ENCODE results near the gene H3-3A. TPM values are rescaled to one million over a fixed set of nuclear protein-coding genes. Genes with fewer than 3 reads are reported as not detected.

Gene H3-3A
- total and polyA plus RNA-seq, 2 experiments from 2014 or later: 913 to 2,407 TPM

DNA sequence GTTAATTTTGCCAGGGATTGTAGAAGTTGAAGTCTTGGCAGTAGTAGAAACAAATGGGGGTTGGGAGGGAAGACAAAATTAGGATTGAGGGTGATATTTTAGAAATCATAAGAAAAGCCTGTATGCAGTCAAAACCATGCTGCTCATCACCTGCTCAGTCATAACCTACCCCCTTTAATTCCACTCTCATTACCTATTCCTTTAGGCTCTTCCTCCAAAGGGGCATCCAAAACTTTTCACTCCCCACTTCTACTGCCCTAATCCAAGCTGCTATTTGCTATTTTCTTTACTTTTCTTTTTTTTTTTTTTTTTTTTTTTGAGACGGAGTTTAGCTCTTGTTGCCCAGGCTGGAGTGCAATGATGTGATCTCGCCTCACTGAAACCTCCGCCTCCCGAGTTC is 11.5 kb downstream of the H3-3A start:
- H3K4me1 Mint-ChIP-seq: peaks cover 4% of the 10 kb centered on the region; the same call in 2 of the 3 replicates
- no peak overlapping the region for H3K4me3 Mint-ChIP-seq
- H3K36me3 Mint-ChIP-seq (ENCODE audit: low read depth): peaks cover 53% of the 10 kb centered on the region

More for the DNA sequence above, 11.5 kb downstream of the H3-3A start:
- no peaks in the 10 kb centered on the region for H3K9me3 Mint-ChIP-seq
- H3K9me2 ChIP-seq (ENCODE audit: insufficient read depth): no peaks in the 10 kb centered on the region
- ATAC-seq: peak; percentile 13; the same call in 1 of the 3 replicates
- no peak overlapping the region for H3K4me3 ChIP-seq
- TF ChIP-seq, protein P1, sequence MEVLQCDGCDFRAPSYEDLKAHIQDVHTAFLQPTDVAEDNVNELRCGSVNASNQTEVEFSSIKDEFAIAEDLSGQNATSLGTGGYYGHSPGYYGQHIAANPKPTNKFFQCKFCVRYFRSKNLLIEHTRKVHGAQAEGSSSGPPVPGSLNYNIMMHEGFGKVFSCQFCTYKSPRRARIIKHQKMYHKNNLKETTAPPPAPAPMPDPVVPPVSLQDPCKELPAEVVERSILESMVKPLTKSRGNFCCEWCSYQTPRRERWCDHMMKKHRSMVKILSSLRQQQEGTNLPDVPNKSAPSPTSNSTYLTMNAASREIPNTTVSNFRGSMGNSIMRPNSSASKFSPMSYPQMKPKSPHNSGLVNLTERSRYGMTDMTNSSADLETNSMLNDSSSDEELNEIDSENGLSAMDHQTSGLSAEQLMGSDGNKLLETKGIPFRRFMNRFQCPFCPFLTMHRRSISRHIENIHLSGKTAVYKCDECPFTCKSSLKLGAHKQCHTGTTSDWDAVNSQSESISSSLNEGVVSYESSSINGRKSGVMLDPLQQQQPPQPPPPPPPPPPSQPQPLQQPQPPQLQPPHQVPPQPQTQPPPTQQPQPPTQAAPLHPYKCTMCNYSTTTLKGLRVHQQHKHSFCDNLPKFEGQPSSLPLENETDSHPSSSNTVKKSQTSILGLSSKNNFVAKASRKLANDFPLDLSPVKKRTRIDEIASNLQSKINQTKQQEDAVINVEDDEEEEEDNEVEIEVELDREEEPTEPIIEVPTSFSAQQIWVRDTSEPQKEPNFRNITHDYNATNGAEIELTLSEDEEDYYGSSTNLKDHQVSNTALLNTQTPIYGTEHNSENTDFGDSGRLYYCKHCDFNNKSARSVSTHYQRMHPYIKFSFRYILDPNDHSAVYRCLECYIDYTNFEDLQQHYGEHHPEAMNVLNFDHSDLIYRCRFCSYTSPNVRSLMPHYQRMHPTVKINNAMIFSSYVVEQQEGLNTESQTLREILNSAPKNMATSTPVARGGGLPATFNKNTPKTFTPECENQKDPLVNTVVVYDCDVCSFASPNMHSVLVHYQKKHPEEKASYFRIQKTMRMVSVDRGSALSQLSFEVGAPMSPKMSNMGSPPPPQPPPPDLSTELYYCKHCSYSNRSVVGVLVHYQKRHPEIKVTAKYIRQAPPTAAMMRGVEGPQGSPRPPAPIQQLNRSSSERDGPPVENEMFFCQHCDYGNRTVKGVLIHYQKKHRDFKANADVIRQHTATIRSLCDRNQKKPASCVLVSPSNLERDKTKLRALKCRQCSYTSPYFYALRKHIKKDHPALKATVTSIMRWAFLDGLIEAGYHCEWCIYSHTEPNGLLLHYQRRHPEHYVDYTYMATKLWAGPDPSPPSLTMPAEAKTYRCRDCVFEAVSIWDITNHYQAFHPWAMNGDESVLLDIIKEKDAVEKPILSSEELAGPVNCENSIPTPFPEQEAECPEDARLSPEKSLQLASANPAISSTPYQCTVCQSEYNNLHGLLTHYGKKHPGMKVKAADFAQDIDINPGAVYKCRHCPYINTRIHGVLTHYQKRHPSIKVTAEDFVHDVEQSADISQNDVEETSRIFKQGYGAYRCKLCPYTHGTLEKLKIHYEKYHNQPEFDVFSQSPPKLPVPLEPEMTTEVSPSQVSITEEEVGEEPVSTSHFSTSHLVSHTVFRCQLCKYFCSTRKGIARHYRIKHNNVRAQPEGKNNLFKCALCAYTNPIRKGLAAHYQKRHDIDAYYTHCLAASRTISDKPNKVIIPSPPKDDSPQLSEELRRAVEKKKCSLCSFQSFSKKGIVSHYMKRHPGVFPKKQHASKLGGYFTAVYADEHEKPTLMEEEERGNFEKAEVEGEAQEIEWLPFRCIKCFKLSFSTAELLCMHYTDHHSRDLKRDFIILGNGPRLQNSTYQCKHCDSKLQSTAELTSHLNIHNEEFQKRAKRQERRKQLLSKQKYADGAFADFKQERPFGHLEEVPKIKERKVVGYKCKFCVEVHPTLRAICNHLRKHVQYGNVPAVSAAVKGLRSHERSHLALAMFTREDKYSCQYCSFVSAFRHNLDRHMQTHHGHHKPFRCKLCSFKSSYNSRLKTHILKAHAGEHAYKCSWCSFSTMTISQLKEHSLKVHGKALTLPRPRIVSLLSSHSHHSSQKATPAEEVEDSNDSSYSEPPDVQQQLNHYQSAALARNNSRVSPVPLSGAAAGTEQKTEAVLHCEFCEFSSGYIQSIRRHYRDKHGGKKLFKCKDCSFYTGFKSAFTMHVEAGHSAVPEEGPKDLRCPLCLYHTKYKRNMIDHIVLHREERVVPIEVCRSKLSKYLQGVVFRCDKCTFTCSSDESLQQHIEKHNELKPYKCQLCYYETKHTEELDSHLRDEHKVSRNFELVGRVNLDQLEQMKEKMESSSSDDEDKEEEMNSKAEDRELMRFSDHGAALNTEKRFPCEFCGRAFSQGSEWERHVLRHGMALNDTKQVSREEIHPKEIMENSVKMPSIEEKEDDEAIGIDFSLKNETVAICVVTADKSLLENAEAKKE (CRISPR knock-in tag; IDR thresholded peaks at IDR 0.05): no peak
- no peak for TF ChIP-seq STAT1 (IDR thresholded peaks at IDR 0.05; ENCODE audit: unreplicated experiment)
- TF ChIP-seq ZNF114 (CRISPR knock-in tag; IDR thresholded peaks at IDR 0.05): no peak
- TF ChIP-seq CREB1 (CRISPR knock-in tag; IDR thresholded peaks at IDR 0.05; ENCODE audit: low read depth): no peak
- no peak for TF ChIP-seq EZH2phosphoT487 (IDR thresholded peaks at IDR 0.05; ENCODE audit: unreplicated experiment)
- TF ChIP-seq, protein P2, sequence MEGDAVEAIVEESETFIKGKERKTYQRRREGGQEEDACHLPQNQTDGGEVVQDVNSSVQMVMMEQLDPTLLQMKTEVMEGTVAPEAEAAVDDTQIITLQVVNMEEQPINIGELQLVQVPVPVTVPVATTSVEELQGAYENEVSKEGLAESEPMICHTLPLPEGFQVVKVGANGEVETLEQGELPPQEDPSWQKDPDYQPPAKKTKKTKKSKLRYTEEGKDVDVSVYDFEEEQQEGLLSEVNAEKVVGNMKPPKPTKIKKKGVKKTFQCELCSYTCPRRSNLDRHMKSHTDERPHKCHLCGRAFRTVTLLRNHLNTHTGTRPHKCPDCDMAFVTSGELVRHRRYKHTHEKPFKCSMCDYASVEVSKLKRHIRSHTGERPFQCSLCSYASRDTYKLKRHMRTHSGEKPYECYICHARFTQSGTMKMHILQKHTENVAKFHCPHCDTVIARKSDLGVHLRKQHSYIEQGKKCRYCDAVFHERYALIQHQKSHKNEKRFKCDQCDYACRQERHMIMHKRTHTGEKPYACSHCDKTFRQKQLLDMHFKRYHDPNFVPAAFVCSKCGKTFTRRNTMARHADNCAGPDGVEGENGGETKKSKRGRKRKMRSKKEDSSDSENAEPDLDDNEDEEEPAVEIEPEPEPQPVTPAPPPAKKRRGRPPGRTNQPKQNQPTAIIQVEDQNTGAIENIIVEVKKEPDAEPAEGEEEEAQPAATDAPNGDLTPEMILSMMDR (conservative IDR thresholded peaks at IDR 0.05; ENCODE audit: low read depth in 2 of 2): no peak
- TF ChIP-seq POLR2AphosphoS5 (IDR thresholded peaks at IDR 0.05; ENCODE audit: low read depth): no peak; the same call in none of the 2 replicates
- TF ChIP-seq JUNB (IDR thresholded peaks at IDR 0.05; ENCODE audit: unreplicated experiment): no peak
- TF ChIP-seq, protein P3, sequence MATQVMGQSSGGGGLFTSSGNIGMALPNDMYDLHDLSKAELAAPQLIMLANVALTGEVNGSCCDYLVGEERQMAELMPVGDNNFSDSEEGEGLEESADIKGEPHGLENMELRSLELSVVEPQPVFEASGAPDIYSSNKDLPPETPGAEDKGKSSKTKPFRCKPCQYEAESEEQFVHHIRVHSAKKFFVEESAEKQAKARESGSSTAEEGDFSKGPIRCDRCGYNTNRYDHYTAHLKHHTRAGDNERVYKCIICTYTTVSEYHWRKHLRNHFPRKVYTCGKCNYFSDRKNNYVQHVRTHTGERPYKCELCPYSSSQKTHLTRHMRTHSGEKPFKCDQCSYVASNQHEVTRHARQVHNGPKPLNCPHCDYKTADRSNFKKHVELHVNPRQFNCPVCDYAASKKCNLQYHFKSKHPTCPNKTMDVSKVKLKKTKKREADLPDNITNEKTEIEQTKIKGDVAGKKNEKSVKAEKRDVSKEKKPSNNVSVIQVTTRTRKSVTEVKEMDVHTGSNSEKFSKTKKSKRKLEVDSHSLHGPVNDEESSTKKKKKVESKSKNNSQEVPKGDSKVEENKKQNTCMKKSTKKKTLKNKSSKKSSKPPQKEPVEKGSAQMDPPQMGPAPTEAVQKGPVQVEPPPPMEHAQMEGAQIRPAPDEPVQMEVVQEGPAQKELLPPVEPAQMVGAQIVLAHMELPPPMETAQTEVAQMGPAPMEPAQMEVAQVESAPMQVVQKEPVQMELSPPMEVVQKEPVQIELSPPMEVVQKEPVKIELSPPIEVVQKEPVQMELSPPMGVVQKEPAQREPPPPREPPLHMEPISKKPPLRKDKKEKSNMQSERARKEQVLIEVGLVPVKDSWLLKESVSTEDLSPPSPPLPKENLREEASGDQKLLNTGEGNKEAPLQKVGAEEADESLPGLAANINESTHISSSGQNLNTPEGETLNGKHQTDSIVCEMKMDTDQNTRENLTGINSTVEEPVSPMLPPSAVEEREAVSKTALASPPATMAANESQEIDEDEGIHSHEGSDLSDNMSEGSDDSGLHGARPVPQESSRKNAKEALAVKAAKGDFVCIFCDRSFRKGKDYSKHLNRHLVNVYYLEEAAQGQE (IDR thresholded peaks at IDR 0.05; ENCODE audit: unreplicated experiment): no peak
- TF ChIP-seq EZH2 (IDR thresholded peaks at IDR 0.05; ENCODE audit: low read depth, unreplicated experiment): no peak
- H4K20me1 ChIP-seq (replicated peaks; ENCODE audit: insufficient read depth): peaks cover 32% of the 10 kb centered on the region
- peaks cover 22% of the 10 kb centered on the region for H3K79me2 ChIP-seq (replicated peaks; ENCODE audit: insufficient read depth)
- peaks cover 3% of the 10 kb centered on the region for H3K27me3 Mint-ChIP-seq (ENCODE audit: insufficient read depth, low read depth, poor library complexity)
- no peaks in the 10 kb centered on the region for H3K4me1 ChIP-seq (ENCODE audit: insufficient read depth)
- H2AFZ ChIP-seq: no peak overlapping the region
- no peak for DNase-seq (ENCODE audit: low spot score)
- H3K27ac ChIP-seq (ENCODE audit: low read depth): peak overlapping the region; percentile 40; the same call in 1 of the 2 replicates
- no peaks in the 10 kb centered on the region for H3K27me3 ChIP-seq (ENCODE audit: insufficient read depth)
- H3F3A ChIP-seq (replicated peaks; ENCODE audit: low read depth): peaks cover 38% of the 10 kb centered on the region
- H3K36me3 ChIP-seq (ENCODE audit: insufficient read depth): peaks cover 34% of the 10 kb centered on the region
- H3K4me2 ChIP-seq: no peak overlapping the region
- H3K27ac Mint-ChIP-seq: no peak overlapping the region

Measured in GM23338 (cell line).